Right lobe of liver (tissue), 4 donors: Measurements from ENCODE around the gene CISH.
A peak's percentile ranks its signal among the peaks of the same experiment; 100 is the strongest.

Source experiments
- CTCF ChIP-seq, 4 donors: fragments of 200-600 bp in 3 of 4; fragments of 450-650 bp in 1 of 4; IDR thresholded peaks; one replicate each; pipeline versions ENCODE4 v1.5.1 to v1.8.0; 2016 to 2022; ENCODE audit warnings: antibody characterized with exemption in 4 of 4, mild to moderate bottlenecking in 2 of 4
- POLR2A ChIP-seq: fragments of 450-650 bp; IDR thresholded peaks from one replicate; pipeline ENCODE4 v1.6.1; 2017; ENCODE audit warnings: antibody characterized with exemption, mild to moderate bottlenecking
- donor health status: DM: no; HTN: no; CAD: no.
- donor health status: DM: no; HTN: no; CAD: no.
- donor health status: DM: no; HTN: yes; CAD: no.

DNA sequence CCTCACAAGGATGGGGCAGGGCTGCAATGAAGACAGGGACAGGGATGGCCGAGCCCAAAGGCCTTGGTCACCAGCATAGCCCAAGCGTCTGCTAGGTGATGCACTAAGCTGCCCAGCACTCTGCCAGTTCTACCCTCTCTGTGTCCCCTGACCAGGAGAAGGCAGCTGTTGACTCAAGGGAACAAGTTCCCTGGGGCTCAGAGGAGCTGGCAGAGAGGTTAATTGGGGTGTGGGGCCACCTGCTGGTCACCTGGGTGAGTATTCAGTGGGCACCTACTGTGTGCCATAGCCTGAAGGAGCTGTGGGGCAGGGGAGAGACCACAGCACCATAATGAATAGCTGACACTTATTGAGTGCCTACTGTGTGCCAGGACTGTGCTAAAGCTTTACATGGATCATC is 41.1 kb upstream of the CISH start:
- peak; percentile 28 to 51 (median 32) for TF ChIP-seq CTCF (IDR thresholded peaks at IDR 0.05)
- TF ChIP-seq POLR2A, result no peak
